Measurements from ENCODE around the gene PLCL2.

GRCh38 chr3:17094551-17094950 lies 209.8 kb downstream of the PLCL2 start:
- TF ChIP-seq CTCF (IDR thresholded peaks at IDR 0.05) (no peak), POLR2A (IDR thresholded peaks at IDR 0.05) (no peak)
